Stimulated activated CD4-positive, alpha-beta T cell treated with anti-CD3 and anti-CD28 coated beads, Interleukin-1b, Interleukin-23, amount 100 ng/mL, for 1 hour (primary cell): ENCODE results near the gene PRKCA.
"Not testable (repeated sequence)": the region's sequence is repeated elsewhere in the genome, so short reads cannot be mapped to it uniquely, and the experiment has no call there.

Experiments
- DNase-seq, 2 donors: peaks; one replicate each; pipeline ENCODE4 v3.0.0-alpha.2; 2020; ENCODE audit warnings: low read depth in 2 of 2

Gene PRKCA

DNA sequence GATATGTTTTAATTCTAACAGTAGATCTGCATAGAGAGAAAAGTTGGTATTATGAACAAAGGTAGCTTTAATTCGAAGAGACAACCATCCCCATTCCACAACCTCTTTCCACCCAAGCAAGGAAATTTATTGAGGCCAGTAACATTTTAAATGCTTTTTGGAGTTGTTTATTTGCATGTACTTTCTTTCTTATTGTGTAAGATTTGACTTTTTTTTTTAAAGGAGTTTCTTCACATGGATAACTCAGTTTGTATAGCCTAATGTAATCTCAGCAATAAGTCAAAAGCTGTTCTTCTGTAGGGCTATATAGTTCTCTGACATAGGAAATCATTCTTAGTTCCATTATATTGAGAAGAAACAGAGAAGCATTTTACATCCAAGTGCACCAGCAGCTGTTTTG lies 163.3 kb downstream of the PRKCA start:
- no peak for DNase-seq

DNA sequence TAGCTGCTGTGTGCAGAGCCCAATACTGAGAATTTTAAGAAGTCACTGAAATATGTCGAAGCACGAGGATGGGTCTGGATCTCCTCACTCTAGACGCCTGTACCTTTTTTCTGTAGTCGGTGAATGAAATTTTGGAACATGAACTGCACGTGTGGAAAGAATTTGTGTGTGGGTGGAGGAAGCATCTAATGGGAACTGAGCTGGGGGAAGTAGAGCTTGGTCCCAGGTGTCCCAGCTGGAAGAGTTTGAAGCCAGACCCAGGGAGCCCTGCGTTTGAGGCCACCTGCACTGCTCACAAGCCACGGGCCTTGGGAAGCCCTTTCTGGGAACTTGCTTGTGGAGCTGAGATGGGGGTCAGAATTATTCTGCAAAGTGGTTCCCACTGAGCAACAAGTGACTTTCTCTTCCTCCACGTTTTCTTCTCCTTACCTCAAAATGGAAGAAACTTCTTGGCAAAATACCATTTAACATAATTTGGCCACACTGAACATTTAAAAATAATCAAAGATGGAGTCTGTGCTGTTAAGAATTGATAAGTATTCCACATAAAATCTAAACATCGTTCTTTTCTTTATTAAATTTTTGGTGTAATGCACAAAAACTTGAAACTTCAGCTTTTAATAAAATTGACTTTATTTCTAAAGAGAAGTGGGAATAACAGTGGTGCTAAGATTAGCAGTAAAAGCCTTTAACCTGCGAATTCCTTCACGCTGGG lies 163.8 kb downstream of the PRKCA start:
- DNase-seq = no peak

DNA sequence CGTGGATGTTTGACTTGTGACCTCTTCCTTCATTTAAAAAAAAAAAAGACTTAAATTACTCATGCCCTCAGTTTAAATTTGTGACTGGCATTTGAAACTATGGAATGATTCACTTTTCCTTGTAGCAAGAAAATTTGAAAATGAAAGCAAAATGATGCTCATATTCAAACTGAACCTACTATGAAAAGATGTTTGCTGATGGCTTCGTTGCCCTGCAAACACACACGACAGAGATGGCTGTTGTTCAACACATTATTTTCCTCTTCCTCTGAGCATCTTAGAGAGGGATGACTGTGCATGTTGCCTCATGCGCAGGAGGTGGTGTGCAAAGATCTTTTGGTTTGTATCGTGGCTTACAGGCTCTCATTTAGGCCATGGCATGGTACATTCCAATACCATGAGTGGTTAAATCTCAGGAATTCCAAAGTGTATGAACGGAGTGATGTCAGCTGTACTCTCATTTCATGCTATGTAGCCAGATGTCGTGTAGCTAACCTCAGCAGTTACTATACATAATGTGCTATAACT lies 164.5 kb downstream of the PRKCA start:
- peak in 1 of 2 donors; percentile 10 for DNase-seq

DNA sequence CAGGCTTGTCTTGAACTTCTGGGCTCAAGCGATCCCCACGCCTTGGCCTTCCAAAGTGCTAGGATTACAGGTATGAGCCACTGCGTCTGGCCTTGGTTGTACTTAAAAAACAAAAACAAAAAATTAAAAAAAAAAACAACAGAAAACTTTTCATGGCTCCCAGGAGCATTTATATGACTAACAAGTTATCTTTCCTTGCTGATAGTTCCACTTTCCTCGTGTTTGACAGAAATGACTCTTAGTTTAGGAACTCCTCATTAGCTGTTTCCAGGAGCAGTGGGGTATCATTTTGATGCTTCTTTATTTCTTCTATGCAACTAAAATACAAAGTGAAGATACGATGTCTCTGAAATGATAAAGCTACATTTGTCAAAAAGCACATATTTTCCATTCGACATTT lies 165.4 kb downstream of the PRKCA start:
- no peak for DNase-seq

DNA sequence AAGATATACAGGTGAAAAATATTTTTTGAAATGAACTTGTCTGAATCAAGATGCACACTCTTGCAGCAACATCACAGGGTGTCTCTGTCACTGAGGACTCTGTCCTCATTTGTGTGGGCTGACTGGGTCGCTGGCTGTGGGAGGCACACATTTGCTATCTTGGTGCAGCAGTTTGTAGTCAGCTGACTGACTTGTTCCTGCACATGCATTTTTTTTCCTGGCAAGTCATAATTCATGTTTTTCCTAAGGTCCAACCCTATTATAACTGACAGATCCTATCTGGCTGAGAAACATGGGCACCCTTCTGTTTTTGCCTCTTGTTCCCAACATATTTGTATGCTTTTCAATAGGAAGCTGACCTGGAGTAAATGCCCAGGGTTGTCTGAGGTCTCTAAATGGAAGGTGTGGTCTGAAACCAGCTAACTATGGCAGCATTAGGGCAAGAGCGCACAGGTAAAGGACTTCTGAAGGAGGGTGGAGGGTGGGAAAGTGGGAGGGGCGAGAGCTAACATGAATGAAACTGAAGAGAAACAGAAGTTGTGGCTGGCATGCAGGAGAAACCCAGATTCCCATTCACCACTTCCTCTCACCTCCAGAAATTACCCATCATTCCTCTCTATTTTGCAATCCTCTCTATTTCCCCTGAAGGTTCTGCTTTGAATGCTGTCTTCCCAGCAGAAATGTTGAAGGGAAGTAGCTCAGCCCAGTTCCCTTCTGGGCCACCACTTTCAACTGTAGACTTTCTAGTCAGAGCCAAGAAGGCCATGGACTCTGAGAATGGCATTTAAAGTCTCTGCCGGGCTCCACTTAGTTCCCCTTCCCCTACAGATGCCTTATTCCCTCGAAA lies 166.1 kb downstream of the PRKCA start:
- DNase-seq = no peak

DNA sequence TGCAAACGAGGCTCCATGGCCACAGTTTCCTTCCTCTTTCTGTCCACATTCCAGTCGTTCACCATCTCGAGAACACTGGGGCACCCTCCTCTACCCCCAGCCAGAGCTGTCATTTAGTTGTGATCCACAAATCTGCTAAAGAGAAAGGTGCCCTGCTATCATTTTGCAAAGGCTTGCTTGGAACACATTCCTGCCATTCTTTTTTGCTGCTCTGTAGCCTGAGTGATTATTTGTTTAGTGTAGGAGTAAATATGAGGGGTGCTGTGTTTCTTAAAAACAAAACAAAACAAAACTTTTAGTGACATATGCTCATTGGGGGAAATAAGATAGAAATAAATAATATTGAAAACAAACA lies 166.7 kb downstream of the PRKCA start:
- DNase-seq = no peak

DNA sequence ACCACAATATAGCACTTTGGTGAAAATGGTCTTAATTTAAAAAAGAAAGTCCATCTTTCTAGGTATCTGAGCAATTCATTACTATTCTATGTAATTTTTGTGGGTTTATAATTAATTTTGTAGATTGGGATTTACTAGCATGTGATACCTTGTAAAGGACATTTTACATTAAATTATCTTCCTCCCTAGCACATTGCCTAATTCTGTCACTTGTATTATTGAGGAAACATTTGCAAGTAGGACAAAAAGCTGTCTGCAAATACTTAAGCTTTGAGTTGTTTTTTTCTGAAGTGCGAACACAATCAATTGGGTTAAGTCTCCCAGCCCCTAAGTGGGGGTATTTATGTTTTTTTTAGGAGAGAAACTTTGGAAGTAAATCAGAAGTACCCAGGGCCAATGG lies 167.0 kb downstream of the PRKCA start:
- no peak for DNase-seq

DNA sequence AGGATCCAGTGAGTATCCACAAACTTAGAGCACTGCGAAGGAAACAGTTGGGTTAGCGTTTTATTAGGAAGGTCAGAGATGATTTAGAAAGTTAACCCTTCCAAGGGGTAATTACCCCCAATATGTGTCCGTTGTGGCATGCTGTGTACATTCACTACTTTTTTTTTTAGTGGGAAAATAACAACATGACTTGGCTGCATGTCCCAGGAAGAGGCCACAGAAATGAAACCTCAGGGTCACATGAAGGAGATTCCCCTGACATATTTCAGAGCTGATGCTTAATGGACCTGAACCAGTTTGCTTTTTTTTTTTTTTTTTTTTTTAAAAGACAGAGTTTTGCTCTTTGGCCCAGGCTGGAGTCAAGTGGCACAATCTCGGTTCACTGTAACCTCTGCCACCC lies 167.5 kb downstream of the PRKCA start:
- no peak for DNase-seq

DNA sequence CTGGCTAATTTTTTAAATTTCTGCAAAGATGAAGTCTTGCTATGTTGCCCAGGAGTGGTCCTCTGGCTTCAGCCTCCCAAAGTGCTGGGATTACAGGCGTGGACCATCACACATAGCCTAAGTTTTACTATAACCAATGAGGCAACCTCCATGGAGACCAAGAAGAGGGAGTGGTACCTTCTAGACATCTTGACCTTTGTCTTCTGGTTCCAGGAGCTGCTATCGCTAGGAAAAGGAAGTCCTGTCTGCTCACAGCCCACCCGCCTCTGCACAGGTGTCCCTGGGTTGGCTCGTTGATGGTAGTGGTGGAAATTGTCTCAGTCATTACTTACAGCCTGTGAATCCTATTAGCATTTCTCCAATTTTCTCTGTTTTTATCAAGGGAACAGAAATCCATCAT lies 169.7 kb downstream of the PRKCA start:
- no peak for DNase-seq

DNA sequence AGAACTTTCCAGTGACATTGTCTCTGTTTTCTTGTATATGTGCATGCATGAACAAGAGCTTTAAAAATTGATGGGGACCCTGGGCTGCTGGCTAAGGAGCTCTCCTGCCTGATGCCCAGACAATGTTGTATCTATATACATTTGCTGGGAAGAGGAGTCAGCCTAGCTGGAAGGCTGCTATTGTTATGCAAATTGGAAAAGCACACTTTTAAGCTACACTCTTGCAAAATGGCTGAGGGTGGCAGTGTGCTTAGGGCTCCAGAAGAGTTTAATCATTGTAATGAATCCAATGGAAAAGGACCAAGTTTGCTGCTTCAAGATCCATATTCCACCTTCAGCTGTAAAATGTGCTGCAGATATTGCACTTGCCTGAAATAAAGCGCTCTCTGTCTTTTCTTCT lies 171.8 kb downstream of the PRKCA start:
- DNase-seq = no peak

DNA sequence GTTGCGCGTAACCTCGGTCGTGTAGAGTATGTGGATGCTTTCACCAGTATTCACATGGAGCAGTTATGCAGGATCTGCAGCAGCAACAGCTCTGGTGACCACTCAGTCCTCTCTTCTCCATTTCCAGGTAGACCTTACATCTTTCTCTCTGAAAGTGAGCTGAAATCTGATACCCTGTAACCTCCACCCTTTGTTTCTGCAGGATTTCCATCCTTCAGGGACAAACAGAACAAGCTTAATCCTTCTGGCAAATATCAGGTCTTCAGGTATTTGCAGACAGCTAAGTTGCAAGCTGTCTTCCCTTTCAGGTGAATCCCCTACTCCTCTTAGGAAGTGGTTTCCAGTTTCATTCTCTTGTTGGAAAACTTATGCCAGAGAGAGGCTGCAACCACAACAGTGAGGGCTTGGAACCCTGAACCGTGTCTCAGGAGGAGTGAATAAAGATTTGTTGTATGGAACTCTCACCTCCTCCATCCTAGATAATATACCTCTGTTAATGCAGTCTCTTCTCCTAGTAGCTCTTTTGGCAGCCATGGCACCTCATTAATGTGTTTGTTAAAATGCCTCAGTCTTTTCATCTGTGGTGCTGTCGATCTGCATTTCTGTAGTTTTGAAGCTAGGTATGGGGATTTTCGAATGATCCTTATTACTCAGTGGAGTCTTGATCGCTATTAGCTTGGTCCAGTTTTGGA lies 172.5 kb downstream of the PRKCA start:
- DNase-seq = no peak

DNA sequence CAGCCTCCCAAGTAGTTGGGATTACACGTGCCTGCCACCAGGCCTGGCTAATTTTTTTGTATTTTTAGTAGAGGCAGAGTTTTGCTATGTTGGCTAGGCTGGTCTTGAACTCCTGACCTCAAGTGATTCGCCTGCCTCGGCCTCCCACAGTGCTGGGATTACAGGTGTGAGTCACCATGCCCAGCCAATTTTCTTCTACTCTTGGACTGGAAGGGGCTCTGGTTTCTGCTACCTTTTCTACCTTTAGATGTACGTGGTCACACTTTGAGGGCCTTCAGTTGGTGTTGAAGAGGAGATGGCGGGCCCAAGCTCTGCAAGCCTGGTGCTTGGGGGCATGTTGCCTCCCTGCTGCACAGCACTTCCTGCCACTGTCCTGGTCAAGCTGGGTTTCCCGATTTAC lies 173.6 kb downstream of the PRKCA start:
- DNase-seq = no peak

DNA sequence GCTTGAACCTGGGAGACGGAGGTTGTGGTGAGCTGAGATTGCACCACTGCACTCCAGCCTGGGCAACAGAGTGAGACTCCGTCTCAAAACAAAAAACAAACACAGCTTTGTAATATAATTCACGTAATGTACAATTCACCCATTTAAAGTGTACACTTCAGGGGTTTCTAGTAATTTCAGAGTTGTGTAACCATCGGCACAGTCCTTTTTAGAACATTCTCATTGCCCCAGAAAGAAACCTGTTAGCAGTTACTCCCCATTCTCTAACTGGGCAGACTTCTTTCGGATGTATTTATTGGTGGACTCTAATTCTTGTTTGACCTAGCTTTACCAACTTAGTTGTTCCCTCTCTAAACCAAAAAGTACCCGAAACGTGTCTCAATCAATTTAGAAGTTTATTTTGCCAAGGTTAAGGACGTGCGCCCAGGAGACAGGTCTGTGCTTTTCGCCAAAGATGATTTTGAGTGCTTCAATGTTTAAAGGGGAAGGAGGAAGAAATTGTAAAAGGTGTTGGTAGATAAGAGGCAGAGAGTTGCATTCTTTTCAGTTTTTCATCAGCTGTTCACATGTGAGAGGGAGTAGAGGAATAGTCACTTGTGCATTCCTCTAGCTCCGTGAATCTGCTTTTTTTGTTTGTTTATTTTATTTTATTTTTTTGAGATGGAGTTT lies 175.3 kb downstream of the PRKCA start:
- no peak for DNase-seq

DNA sequence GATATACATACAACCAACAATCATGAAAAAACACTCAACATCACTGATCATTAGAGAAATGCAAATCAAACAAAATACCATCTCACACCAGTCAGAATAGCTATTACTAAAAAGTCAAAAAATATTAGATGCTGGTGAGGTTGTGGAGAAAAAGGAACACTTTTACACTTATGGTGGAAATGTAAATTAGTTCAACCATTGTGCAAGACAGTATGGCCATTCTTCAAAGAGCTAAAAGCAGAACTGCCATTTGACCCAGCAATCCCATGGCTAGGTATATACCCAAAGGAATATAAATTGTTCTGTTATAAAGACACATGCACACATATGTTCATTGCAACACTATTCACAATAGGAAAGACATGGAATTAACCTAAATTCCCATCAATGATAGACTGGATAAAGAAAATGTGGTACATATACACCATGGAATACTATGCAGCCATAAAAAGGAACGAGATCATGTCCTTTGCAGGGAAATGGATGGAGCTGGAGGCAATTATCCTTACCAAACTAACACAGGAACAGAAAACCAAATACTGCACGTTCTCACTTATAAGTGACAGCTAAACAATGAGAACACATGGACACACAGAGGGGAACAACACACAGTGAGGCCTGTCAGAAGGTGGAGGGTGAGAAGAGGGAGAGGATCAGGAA lies 176.9 kb downstream of the PRKCA start:
- not testable (repeated sequence) for DNase-seq

DNA sequence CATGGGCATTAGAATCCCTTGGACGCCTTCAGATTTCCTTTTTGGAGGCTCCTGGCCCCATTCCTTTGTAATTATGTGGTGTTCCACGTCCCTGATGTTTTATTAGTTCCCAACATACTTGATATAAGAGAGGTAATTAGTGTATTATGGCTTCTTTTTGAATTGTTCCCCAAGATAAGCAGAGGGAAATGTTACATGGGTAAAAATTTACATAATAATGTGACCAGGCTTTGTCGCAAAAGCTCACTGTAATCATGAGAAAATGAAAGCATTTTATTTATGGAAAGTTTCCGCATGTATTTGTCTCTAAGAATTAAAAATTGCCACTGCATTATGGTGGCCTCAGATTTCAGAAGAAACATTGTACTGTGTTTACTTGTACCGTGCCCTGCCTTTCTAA lies 177.8 kb downstream of the PRKCA start:
- DNase-seq = no peak

DNA sequence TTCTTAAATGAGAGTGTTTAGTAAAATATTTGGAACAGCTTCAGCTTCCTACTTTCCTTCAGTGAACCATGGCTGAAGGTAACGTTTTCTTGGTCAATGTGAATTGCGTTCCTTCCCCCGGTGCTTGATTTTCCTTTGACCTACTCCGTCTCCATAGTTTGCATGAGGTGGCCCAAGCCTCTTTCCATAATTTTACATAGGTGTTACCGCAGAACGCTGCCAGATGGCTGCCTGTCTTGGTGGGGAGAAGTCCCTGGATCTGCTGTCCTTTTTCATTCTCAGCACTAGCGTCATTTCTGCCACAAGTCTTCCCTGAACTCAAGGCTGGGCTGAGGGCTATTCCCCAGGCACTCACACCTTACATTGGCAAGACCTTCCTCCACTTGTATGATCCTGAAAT lies 178.4 kb downstream of the PRKCA start:
- DNase-seq = no peak

DNA sequence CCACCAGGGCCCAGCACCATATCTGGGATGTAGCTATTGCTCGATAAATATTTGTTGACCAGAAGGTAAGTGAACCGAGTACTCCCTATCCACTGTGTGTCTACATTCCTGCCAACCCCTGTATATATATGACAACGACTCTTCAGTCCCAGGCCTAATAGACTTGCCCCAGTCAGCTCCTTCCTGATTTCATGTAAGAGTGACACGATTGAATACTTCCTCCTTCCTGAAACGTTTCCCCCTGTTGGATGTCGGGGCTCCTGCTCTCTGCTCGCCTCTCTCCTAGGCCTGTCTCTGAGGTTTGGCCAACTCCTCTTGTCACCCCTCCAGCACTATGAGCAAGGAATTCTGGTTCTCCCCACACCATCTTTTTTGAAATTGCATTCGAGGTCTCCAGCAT lies 178.9 kb downstream of the PRKCA start:
- no peak for DNase-seq

DNA sequence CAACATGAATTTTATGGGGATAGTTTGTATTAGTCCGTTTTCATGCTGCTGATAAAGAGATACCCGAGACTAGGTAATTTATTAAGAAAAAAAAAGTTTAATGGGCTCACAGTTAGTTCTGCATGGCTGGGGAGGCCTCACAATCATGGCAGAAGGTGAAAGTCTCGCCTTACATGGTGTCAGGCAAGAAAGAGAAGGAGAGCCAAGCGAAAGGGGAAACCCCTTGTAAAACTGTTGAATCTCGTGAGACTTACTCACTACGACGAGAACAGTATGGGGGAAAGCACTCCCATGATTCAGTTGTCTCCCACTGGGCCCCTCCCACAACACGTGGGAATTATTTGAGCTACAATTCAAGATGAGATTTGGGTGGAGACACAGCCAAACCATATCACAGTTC lies 181.5 kb downstream of the PRKCA start:
- DNase-seq = no peak

DNA sequence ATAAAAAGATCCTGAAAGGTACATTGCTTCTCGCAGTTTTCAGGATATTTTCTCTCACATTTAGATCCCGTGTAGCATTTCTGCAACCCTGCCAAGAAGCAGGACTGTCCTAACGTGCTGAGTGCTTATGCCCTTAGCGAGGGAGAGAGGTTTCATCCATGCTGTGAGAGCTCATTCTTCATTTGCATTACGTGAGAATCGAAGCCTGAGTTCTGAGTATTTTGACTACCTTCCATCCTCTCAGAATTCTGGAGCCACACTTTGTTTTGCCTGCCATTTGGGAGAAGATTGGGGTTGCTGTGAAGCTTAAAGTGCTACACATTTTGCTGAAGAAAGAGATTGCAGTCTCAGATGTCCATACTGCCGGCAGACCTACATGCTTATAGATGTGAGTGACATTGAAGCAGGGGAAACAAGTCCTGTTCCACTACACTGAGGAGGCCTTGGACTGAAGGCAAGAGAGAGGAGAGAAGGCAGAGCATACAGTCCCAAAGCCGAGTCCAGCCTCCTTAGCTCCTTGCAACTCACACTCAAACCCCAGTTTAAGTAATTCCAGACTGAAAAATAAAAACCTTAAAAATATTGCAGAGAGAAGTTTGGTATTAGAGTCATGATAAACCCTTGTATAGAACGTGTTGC lies 183.0 kb downstream of the PRKCA start:
- DNase-seq = no peak

DNA sequence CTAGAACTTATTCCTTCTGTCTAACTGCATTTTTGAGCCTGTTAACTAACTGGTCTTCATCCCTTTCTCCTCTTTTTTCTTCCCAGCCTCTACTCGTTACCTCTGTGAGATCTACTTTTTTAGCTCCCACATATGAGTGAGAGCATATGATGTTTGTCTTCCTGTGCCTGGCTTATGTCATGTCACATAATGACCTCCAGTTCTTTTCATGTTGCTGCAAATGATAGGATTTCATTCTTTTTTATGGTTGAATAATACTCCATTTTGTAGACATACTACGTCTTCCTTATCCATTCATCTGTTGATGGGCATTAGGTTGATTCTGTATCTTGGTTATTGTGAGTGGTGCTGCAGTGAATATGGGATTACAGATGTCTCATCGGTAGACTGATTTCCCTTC lies 184.7 kb downstream of the PRKCA start:
- DNase-seq = no peak

DNA sequence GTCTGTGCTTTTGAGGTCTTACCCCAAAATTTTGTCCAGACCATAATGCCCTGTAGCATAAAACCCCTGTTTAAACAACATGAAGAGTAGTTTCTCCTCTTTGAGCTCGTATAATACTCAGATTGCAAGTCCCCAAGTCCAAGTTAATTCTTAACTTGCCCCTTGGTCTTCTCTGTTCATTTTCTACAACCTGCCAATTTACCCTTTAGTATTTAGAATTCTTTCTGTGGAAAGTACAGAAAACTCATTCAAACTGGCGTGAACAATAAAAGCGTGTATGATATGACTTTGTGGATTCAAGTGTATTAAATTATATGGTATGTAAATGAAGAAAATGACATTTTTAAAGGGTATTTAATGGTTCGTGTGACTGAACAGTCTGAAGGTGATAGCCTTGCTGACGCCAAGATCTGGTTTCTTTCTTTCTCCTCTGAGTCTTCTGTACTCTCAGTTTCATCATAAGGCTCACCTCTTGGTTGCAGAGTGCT lies 185.6 kb downstream of the PRKCA start:
- DNase-seq = no peak
